NCI-H146 treated with DMSO at 0.1 percent for 48 hours (cell line): Measurements from ENCODE around the gene ZBP1.
A peak's percentile ranks its signal among the peaks of the same experiment; 100 is the strongest.

Experiments
- DNase-seq: peaks from one replicate; lab custom pipeline; 2025; ENCODE audit not compliant: unreplicated experiment; lab: John Stamatoyannopoulos, UW

Gene ZBP1

GRCh38 chr20:57588596-57588995 is 31.6 kb downstream of the ZBP1 start:
- DNase-seq = no peak

GRCh38 chr20:57587989-57588377 is 32.2 kb downstream of the ZBP1 start:
- DNase-seq = no peak

GRCh38 chr20:57587278-57587988 is 32.8 kb downstream of the ZBP1 start:
- no peak for DNase-seq

- DNase-seq = no peak
Observed at GRCh38 chr20:57586943-57587277, 33.3 kb downstream of the ZBP1 start.

GRCh38 chr20:57586370-57586793 is 33.8 kb downstream of the ZBP1 start:
- no peak for DNase-seq

GRCh38 chr20:57585466-57586213 is 34.6 kb downstream of the ZBP1 start:
- DNase-seq = no peak

- DNase-seq = peak; percentile 31
Observed at GRCh38 chr20:57584768-57585461, 35.3 kb downstream of the ZBP1 start.

GRCh38 chr20:57583289-57584257 is 36.7 kb downstream of the ZBP1 start:
- DNase-seq = no peak

- peak; percentile 8 for DNase-seq
Observed at GRCh38 chr20:57582432-57583288, 37.6 kb downstream of the ZBP1 start.

- DNase-seq = no peak
Observed at GRCh38 chr20:57582029-57582378, 38.2 kb downstream of the ZBP1 start.

GRCh38 chr20:57581202-57582028 is 38.8 kb downstream of the ZBP1 start:
- DNase-seq = no peak

GRCh38 chr20:57580478-57581201 is 39.6 kb downstream of the ZBP1 start:
- no peak for DNase-seq

- no peak for DNase-seq
Observed at GRCh38 chr20:57579898-57580447, 40.3 kb downstream of the ZBP1 start.

GRCh38 chr20:57579331-57579897 is 40.8 kb downstream of the ZBP1 start:
- DNase-seq = no peak

- no peak for DNase-seq
Observed at GRCh38 chr20:57578476-57579165, 41.6 kb downstream of the ZBP1 start.

- no peak for DNase-seq
Observed at GRCh38 chr20:57577679-57578475, 42.3 kb downstream of the ZBP1 start.
